ENCODE measurements around the gene KRTAP12-2.

DNA sequence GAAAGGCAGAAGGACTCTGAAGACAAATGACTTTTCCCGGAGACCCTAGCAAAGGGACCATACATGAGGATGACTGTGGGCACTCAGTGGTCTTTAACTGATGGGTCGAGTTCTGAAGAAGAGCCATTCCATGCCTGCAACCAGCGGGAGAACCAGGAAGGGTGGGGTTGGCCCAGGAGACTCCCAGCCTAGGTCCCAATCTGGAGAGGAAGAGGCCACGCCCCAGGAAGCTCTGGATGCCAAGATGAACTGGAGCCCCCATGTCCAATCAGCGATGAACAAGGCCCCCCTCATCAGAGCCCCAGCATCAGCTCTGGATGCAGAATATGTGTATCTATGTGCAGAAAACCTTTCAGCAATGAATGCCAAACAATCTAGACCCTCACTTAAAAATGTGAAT, 26.0 kb downstream of the KRTAP12-2 start:
- no peak for TF ChIP-seq CTCF (IDR thresholded peaks at IDR 0.05; ENCODE audit: extremely low read depth in 1 of 2, insufficient read depth in 1 of 2, low read depth in 1 of 2, low read length in 2 of 2)
- TF ChIP-seq JUN (IDR thresholded peaks at IDR 0.05; ENCODE audit: borderline replicate concordance, insufficient read depth, insufficient read length, low read depth), result no peak
- TF ChIP-seq EZH2 (IDR thresholded peaks at IDR 0.05; ENCODE audit: borderline replicate concordance, low read depth, low read length, severe bottlenecking), result no peak
- TF ChIP-seq POLR2AphosphoS5 (IDR thresholded peaks at IDR 0.05; ENCODE audit: insufficient read depth, low read depth, low read length), result no peak

Data from endothelial cell of umbilical vein (primary cell).